GM10248 (cell line): Measurements from ENCODE around the gene SHANK1.

Source experiments
- CTCF ChIA-PET: fragments of 300-600 bp; sonication (Branson Sonifier 250); formaldehyde crosslinking; extraction: SDS; loops from one replicate; lab custom pipeline; 2021; ENCODE audit warnings: antibody characterized with exemption; lab: Yijun Ruan, JAX
- POLR2A ChIA-PET: fragments of 350-650 bp; sonication (Branson Sonifier 250); formaldehyde crosslinking; extraction: SDS; loops from one replicate; lab custom pipeline; 2020; ENCODE audit warnings: antibody characterized with exemption; lab: Yijun Ruan, JAX
- DNase-seq: peaks from one replicate; pipeline ENCODE4 v3.0.0; 2012; ENCODE audit errors: extremely low spot score
- CTCF ChIP-seq: IDR thresholded peaks from 2 replicates; pipeline ENCODE4 v1.5.1; 2012; ENCODE audit warnings: mild to moderate bottlenecking, low read depth; ENCODE audit errors: extremely low read depth, missing control alignments, control extremely low read depth

The SHANK1 gene

DNA sequence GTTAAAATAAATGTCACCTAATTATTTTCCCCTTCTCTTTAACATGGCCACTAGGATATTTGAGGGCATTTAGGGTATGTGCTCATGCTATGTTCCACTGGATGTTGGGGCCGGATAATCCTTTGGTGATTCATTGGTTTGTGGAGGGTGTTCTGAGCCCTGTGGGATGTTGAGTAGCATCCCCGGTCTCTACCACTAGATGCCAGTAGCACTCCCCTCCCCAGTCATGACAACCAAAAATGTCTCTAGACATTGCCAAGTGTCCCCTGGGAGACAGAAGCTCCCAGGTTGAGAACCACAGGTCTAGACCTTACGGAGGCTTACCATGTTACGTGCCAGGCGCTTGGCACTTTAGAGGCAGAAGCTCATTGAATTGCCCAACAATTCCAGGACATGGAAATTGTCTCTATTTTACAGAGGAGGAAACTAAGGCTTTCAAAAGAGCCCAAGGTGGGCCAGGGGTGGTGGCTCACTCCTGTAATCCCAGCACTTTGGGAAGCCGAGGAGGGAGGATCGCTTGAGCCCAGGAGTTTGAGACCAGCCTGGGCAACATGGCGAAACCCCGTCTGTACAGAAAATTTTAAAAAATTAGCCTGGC lies 14.1 kb downstream of the SHANK1 start:
- peak; percentile 76 for DNase-seq
- TF ChIP-seq CTCF: peak; percentile 59
- ChIA-PET CTCF (interaction anchor here (0.7 to 3.3 kb wide), 5 partner anchors 8 to 217 kb away, joined by 3 to 17 read pairs (median 4); no protein-coding TSS in a partner anchor), POLR2A (no interaction called here)

DNA sequence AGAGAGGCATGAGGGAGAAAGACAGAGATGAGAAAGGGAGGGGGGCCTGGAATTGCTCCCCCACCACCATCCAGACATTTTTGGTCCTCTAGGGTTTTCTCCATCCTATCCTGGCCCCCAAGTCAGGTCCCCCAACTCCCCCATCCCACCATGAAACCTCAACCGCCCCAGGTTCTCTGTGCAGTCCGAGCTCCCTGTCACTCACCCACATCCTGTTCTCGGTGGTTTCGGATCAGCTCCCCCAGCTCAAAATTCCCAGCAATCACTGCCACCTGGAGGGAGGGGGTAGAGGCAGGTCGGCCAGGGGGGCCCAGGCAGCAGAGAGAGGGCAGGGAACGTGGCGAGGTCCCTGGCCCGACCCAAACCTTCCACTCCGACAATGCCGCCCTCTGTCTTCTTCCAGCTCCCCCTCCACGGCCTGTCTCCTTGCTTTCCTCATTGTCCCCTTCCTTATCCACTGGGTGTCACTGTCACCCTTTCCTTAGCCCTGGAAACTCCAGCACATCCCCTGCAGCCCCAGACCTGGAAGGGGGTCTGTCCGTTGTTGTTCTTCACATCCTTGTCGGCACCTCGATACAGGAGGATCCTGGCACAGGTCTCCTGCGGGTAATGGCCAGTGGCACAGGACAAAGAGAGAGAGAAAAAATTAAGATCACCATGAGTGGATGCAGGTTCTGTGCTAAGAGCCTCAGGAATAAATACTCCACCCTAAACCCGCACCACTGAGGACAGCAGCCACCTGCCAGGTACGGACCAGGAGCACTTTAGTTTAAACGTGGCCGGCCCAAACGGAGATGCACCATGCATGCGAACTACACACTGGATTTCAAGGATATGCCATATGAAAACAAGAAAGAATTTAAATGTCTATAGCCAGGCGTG lies 15.4 kb downstream of the SHANK1 start:
- ChIA-PET POLR2A (no interaction called here), CTCF (interaction anchor here (3.3 kb wide), 1 partner anchor 218 kb away, joined by 17 read pairs; no protein-coding TSS in a partner anchor)
- no peak for DNase-seq
- TF ChIP-seq CTCF: no peak

DNA sequence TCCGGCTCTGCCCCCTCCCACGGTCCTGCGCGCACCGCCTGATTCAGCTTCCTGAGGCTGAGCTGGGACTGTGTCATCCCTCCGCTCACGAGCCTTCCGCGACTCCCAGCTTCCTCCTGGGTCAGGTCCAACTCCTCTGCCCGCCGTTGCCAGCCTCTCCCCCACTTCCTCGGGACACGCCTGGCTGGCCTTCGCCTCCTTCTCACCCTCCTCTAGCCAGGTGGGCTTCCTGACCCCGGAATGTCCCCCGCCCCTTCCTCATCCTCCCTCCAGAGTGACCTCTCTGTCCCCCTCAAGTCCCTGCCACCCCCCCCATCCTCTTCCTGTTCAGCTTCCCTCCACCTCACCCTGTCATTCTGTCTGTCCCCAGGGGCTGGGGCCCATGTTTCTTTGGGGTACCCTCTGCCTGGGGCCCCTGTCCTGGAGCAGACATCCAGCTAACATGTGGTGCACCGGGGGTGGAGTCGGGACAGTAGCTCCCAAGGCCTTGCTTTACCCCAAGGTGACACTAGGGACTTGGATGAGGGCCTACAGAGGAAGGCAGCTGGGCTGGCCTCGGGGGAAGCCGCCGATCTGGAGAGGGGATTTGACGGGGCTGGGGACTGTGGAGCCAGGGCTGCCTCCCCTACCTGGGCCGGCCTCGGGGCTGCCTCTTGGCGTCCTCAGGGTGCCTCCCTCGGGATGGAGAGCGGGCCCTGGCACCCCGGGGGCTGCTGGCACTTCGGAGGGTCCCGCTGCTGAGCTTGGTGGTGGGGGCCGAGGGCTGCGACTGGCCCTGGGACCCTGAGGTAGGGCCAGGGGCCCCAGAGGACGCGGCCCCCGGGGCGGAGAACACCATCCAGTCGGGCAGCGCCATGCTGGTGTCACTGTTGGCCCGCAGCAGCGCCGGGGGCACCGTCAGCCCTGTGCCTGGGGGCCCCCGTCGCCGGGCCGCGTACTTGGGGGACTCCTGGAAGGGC lies 16.5 kb downstream of the SHANK1 start:
- CTCF ChIA-PET: interaction anchor here (3.3 kb wide), 1 partner anchor 219 kb away, joined by 17 read pairs; no protein-coding TSS in a partner anchor
- POLR2A ChIA-PET: no interaction called here

GRCh38 chr19:50702158-50702870 lies 17.3 kb downstream of the SHANK1 start:
- ChIA-PET POLR2A (no interaction called here), CTCF (interaction anchor here (1.0 kb wide), 1 partner anchor 220 kb away, joined by 3 read pairs; no protein-coding TSS in a partner anchor)
- DNase-seq: no peak
- TF ChIP-seq CTCF: no peak

More for the DNA sequence above, 16.5 kb downstream of the SHANK1 start:
- DNase-seq: no peak
- no peak for TF ChIP-seq CTCF

DNA sequence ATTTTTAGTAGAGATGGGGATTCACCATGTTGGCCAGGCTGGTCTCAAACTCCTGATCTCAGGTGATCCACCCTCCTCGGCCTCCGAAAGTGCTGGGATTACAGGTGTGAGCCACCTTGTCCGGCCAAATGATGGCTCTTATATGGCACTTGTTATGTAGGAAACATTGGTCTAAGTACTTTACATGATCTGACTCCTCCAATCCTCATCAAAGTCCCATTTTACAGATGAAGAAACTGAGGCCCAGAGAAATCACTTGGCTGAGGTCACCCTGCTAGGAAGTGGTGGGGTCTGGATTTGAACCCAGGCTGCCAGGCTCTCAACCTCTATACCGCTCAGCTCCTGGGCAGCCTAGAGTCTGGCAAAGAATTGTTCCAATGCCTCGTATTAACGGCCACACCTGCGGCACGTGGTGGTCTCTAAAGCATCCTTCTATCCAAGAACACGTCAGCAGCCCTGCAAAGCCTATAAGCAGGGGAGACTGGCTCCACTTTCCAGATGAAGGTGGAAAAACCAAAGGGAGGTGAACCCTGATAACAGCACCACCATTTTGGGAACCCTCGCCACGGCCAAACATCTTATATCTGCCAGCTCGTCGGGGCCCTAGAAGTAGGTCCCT lies 18.1 kb downstream of the SHANK1 start:
- POLR2A ChIA-PET: no interaction called here
- TF ChIP-seq CTCF: no peak
- DNase-seq: no peak
- CTCF ChIA-PET: interaction anchor here (1.0 to 1.2 kb wide), 2 partner anchors 23 to 221 kb away, joined by 3 to 4 read pairs; no protein-coding TSS in a partner anchor
